ENCODE results near the gene GAA. TPM values are rescaled to one million over a fixed set of nuclear protein-coding genes. Genes with fewer than 3 reads are reported as not detected.

GAA gene
- total and polyA plus RNA-seq, 2 of the 8 experiments (the other 6 are each of a cell fraction or from before 2014, with no cell fraction given), result 14.8 to 30.0 TPM

DNA sequence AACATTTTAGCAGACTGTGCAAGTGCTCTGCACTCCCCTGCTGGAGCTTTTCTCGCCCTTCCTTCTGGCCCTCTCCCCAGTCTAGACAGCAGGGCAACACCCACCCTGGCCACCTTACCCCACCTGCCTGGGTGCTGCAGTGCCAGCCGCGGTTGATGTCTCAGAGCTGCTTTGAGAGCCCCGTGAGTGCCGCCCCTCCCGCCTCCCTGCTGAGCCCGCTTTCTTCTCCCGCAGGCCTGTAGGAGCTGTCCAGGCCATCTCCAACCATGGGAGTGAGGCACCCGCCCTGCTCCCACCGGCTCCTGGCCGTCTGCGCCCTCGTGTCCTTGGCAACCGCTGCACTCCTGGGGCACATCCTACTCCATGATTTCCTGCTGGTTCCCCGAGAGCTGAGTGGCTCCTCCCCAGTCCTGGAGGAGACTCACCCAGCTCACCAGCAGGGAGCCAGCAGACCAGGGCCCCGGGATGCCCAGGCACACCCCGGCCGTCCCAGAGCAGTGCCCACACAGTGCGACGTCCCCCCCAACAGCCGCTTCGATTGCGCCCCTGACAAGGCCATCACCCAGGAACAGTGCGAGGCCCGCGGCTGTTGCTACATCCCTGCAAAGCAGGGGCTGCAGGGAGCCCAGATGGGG, 3.1 kb downstream of the GAA start:
- Histone ChIP-seq H3K14ac (ENCODE audit: insufficient read length) (no peak overlapping the region), H3K79me1 (ENCODE audit: low read depth, low read length) (no peaks in the 10 kb centered on the region; the same call in 1 of the 2 replicates), H3K36me3 (ENCODE audit: control insufficient read depth in 2 of 4, insufficient read depth in 4 of 4, low read length in 3 of 4) (no peaks in the 10 kb centered on the region), H2AFZ (ENCODE audit: low read length) (no peak overlapping the region), H2AK5ac (ENCODE audit: low read depth, low read length) (no peak overlapping the region), H2BK20ac (ENCODE audit: low read length) (no peak overlapping the region), H3K18ac (ENCODE audit: extremely low read depth, low read length) (no peak overlapping the region; the same call in 1 of the 2 replicates), H2BK15ac (ENCODE audit: low read length) (no peak overlapping the region), H3K9ac (replicated peaks in 1 of 4; ENCODE audit: extremely low read depth in 1 of 4, low read depth in 3 of 4, low read length in 3 of 4) (no peak overlapping the region), H3K4me3 (ENCODE audit: extremely low read depth in 1 of 4, insufficient read depth in 2 of 4, low read depth in 3 of 4, low read length in 4 of 4) (no peak overlapping the region), H2BK12ac (ENCODE audit: low read depth, low read length) (no peak overlapping the region), H3K79me2 (ENCODE audit: control insufficient read depth in 1 of 2, insufficient read depth in 2 of 2, low read length in 2 of 2) (no peaks in the 10 kb centered on the region), H3K27me3 (replicated peaks in 1 of 4; ENCODE audit: control insufficient read depth in 3 of 4, extremely low read depth in 1 of 4, insufficient read depth in 3 of 4, low read length in 3 of 4) (peaks cover 0 to 9% (median 5%) of the 10 kb centered on the region in 4 experiments; a peak in 3 of 7 replicates), H3K27ac (ENCODE audit: low read depth, low read length) (no peak overlapping the region; the same call in 1 of the 2 replicates), H3K23ac (ENCODE audit: insufficient read length) (no peak overlapping the region), H4K91ac (replicated peaks; ENCODE audit: insufficient read length, low read length) (no peak overlapping the region), H3K9me3 (ENCODE audit: insufficient read depth in 2 of 2, low read depth in 1 of 2, low read length in 1 of 2) (no peaks in the 10 kb centered on the region), H4K5ac (ENCODE audit: insufficient read length, low read depth, low read length) (no peak overlapping the region), H3K4ac (replicated peaks; ENCODE audit: insufficient read length, low read depth, low read length) (no peak overlapping the region), H3K4me2 (ENCODE audit: insufficient read depth in 1 of 2, low read depth in 2 of 2, low read length in 2 of 2) (no peak overlapping the region), H3K56ac (replicated peaks; ENCODE audit: insufficient read length, low read depth, low read length) (no peak overlapping the region), H2BK5ac (ENCODE audit: low read depth, low read length) (no peak overlapping the region), H4K8ac (ENCODE audit: extremely low read depth, insufficient read depth, low read length) (no peak overlapping the region), H3K23me2 (ENCODE audit: low read depth, low read length) (peaks cover 8% of the 10 kb centered on the region; the same call in 1 of the 2 replicates), H2BK120ac (replicated peaks; ENCODE audit: low read depth, low read length) (no peak overlapping the region), H3K4me1 (replicated peaks in 1 of 4; ENCODE audit: control insufficient read depth in 3 of 4, insufficient read depth in 4 of 4, low read length in 3 of 4) (peaks cover 0 to 7% (median 1%) of the 10 kb centered on the region in 4 experiments; a peak in 4 of 7 replicates), H4K20me1 (replicated peaks in 1 of 2; ENCODE audit: control insufficient read depth in 1 of 2, insufficient read depth in 2 of 2, low read length in 2 of 2) (no peaks in the 10 kb centered on the region)
- POLR2A ChIA-PET (ENCODE audit: partially characterized antibody), result interaction anchor here (1.0 to 1.4 kb wide), 5 partner anchors 10 to 110 kb away, joined by 3 to 7 read pairs (median 6); no protein-coding TSS in a partner anchor
- no peak for FAIRE-seq
- CTCF ChIA-PET (ENCODE audit: partially characterized antibody), result interaction anchor here (0.8 to 6.8 kb wide), 9 partner anchors 9 to 86 kb away, joined by 3 to 43 read pairs (median 3); no protein-coding TSS in a partner anchor
- DNase-seq (ENCODE audit: low read depth in 1 of 2, low spot score in 2 of 2), result no peak
- 85% methylated on average over 26 of the region's 26 CpGs; no CpG with 5 or more reads in 1 of the 2 experiments for WGBS, 2 experiments (ENCODE audit: extremely low coverage in 1 of 2, insufficient coverage in 1 of 2, insufficient read length in 1 of 2, insufficient replicate concordance in 2 of 2, low coverage in 1 of 2, low lambda C conversion rate in 2 of 2, missing lambda C conversion rate in 1 of 2)
- TF ChIP-seq TAF1 (IDR thresholded peaks at IDR 0.05; ENCODE audit: low read depth, low read length), result no peak
- TF ChIP-seq BCL11A (IDR thresholded peaks at IDR 0.05; ENCODE audit: low read depth in 2 of 2, low read length in 2 of 2), result no peak
- no peak for TF ChIP-seq RFX5 (IDR thresholded peaks at IDR 0.05; ENCODE audit: borderline replicate concordance, low read depth, low read length)
- TF ChIP-seq BACH1 (IDR thresholded peaks at IDR 0.05; ENCODE audit: low read length), result no peak
- no peak for TF ChIP-seq CREB1 (IDR thresholded peaks at IDR 0.05)
- TF ChIP-seq NRF1 (IDR thresholded peaks at IDR 0.05; ENCODE audit: low read depth, low read length), result no peak
- no peak for TF ChIP-seq RXRA (IDR thresholded peaks at IDR 0.05; ENCODE audit: insufficient read depth, low read depth, low read length)
- no peak for TF ChIP-seq CHD2 (IDR thresholded peaks at IDR 0.05; ENCODE audit: low read length)
- TF ChIP-seq YY1 (IDR thresholded peaks at IDR 0.05; ENCODE audit: low read depth, low read length), result no peak
- TF ChIP-seq TCF12 (IDR thresholded peaks at IDR 0.05; ENCODE audit: low read depth, low read length), result no peak
- TF ChIP-seq CHD1 (IDR thresholded peaks at IDR 0.05; ENCODE audit: low read depth, low read length), result no peak
- TF ChIP-seq RNF2 (IDR thresholded peaks at IDR 0.05; ENCODE audit: borderline replicate concordance, low read depth, low read length, missing control alignments, poor library complexity, severe bottlenecking), result no peak
- TF ChIP-seq CBX5 (IDR thresholded peaks at IDR 0.05; ENCODE audit: low read depth, low read length), result no peak
- no peak for TF ChIP-seq POLR2AphosphoS5 (IDR thresholded peaks at IDR 0.05; ENCODE audit: low read depth, low read length)
